ENCODE data around the gene CSMD2.

DNA sequence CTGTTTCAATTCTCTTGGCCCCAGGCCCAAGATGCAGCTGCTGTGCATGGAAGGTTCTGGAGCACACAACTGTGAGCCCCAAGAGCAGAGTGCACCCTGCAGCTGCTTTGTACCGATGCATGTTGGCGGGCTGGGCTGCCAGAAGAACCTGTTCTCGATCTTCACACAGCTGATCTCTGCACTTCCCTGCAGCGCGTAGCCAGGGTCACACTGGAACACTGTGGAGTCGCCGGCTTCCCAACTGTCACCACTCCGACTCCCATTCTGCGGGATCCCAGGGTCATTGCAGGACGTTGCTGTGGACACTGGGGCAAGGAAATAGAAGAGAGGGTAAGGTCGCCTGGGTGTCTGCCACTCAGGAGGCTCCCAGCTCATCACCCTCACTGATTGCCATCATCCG lies 507.2 kb downstream of the CSMD2 start:
- TF ChIP-seq EP300 (IDR thresholded peaks at IDR 0.05; ENCODE audit: borderline replicate concordance in 1 of 2, low read depth in 2 of 2, low read length in 2 of 2) (no peak), POLR2AphosphoS5 (IDR thresholded peaks at IDR 0.05; ENCODE audit: low read depth, low read length) (no peak), YY1 (IDR thresholded peaks at IDR 0.05; ENCODE audit: low read depth, low read length) (no peak)
